Liver (tissue), 3 donors: ENCODE measurements around the gene SRP9.

Experiments used
- CTCF ChIP-seq: fragments of 150-350 bp; IDR thresholded peaks from 2 replicates; pipeline ENCODE4 v1.5.1; 2017; ENCODE audit warnings: improper control_type of control experiment, low read depth, low read length; ENCODE audit not compliant: missing input control
- GABPA ChIP-seq, 2 donors: IDR thresholded peaks in 1 of 2; conservative IDR thresholded peaks in 1 of 2; 2 replicates each; pipeline ENCODE4 v1.6.1; 2016; ENCODE audit warnings: antibody characterized with exemption in 2 of 2, mild to moderate bottlenecking in 1 of 2, moderate library complexity in 1 of 2
- JUND ChIP-seq, 2 donors: IDR thresholded peaks; 2 replicates each; pipeline ENCODE4 v1.6.1; 2016; ENCODE audit warnings: antibody characterized with exemption in 2 of 2
- MAX ChIP-seq: IDR thresholded peaks from 2 replicates; pipeline ENCODE4 v1.6.1; 2016; ENCODE audit warnings: antibody characterized with exemption
- TAF1 ChIP-seq: conservative IDR thresholded peaks from 2 replicates; pipeline ENCODE4 v1.6.1; 2016; ENCODE audit warnings: antibody characterized with exemption, mild to moderate bottlenecking
- YY1 ChIP-seq: IDR thresholded peaks from 2 replicates; pipeline ENCODE4 v1.6.1; 2016; ENCODE audit warnings: antibody characterized with exemption, mild to moderate bottlenecking
- donor health status: healthy.
- donor health status: healthy.

- peak; percentile 90 for TF ChIP-seq YY1
- TF ChIP-seq GABPA (IDR thresholded peaks at IDR 0.05 in 1 of 2, conservative IDR thresholded peaks at IDR 0.05 in 1 of 2): no peak
- TF ChIP-seq CTCF: peak; percentile 90
- TF ChIP-seq TAF1: no peak
- TF ChIP-seq MAX: no peak
- peak in 1 of 2 donors; percentile 9 for TF ChIP-seq JUND (IDR thresholded peaks at IDR 0.05)
These were observed 5.3 kb upstream of the SRP9 start for GRCh38 chr1:225772323-225772768.
